Kidney (tissue), 14 donors: ENCODE results near the gene DUSP9. TPM values are rescaled to one million over a fixed set of nuclear protein-coding genes. Genes with fewer than 3 reads are reported as not detected.

ENCODE experiments used
- DNase-seq, 5 donors: peaks; one replicate each; pipeline ENCODE4 v3.0.0-alpha.2; 2013 to 2020
- FAIRE-seq: peaks from 2 replicates; lab custom pipeline; 2012; peaks lifted over from hg19 to GRCh38; lab: Jason Lieb, UNC
- H3K27ac ChIP-seq, 2 donors: one replicate each; pipeline ENCODE4 v1.7.0; 2013; ENCODE audit warnings: low read depth in 2 of 2, low read length in 2 of 2, inconsistent platforms in 1 of 2
- H3K27me3 ChIP-seq: one replicate; pipeline ENCODE4 v1.7.1; 2013; ENCODE audit warnings: low read length, inconsistent platforms; ENCODE audit not compliant: control insufficient read depth, insufficient read depth
- H3K36me3 ChIP-seq, 3 donors: one replicate each; pipeline versions ENCODE4 v1.7.0 to v1.7.1; 2013; ENCODE audit warnings: low read length in 3 of 3, control low read depth in 1 of 3, inconsistent platforms in 1 of 3; ENCODE audit not compliant: insufficient read depth in 3 of 3, control insufficient read depth in 2 of 3
- H3K4me1 ChIP-seq, 3 donors: one replicate each; pipeline versions ENCODE4 v1.7.0 to v1.7.1; 2013; ENCODE audit warnings: low read length in 3 of 3, inconsistent platforms in 1 of 3, low read depth in 1 of 3; ENCODE audit not compliant: control insufficient read depth in 2 of 3, insufficient read depth in 2 of 3
- H3K4me3 ChIP-seq, 3 donors: one replicate each; pipeline versions ENCODE4 v1.7.0 to v1.8.1; 2013; ENCODE audit warnings: low read length in 3 of 3, control low read depth in 1 of 3, inconsistent platforms in 1 of 3
- H3K9ac ChIP-seq, 3 donors: one replicate each; pipeline versions ENCODE4 v1.7.0 to v1.7.1; 2013; ENCODE audit warnings: low read length in 3 of 3, control low read depth in 1 of 3, inconsistent platforms in 1 of 3
- H3K9me3 ChIP-seq, 3 donors: one replicate each; pipeline versions ENCODE4 v1.7.0 to v1.7.1; 2013; ENCODE audit warnings: low read length in 3 of 3, control low read depth in 1 of 3, inconsistent platforms in 1 of 3; ENCODE audit not compliant: control insufficient read depth in 2 of 3, insufficient read depth in 1 of 3
- CTCF ChIP-seq: IDR thresholded peaks from 3 replicates; pipeline ENCODE4 v1.5.1; 2012; ENCODE audit warnings: mild to moderate bottlenecking, moderate library complexity, borderline replicate concordance; ENCODE audit not compliant: insufficient read depth; ENCODE audit errors: extremely low read depth
- intact Hi-C: fragments of 100-400 bp; cut with DNase I; formaldehyde crosslinking; loops from one replicate; pipeline ENCODE4 v1.11.1; 2022
- polyA plus RNA-seq: library from polyadenylated mRNA; stranded (reverse); fragments of 350-450 nt; fragmentation: Illumina TruSeq; extraction: RNeasy Lipid Tissue Mini Kit (QIAGEN cat#74804); gene quantifications from one replicate; pipeline ENCODE4 v1.2.3, GENCODE V29; 2014; ENCODE audit warnings: low read depth, low replicate concordance; ENCODE audit not compliant: insufficient read depth
- total RNA-seq: library from RNA; stranded (reverse); fragmentation: NEBNext Ultra II Directional; extraction: Animal tissue kit (Norgen Biotek cat#: 25700); gene quantifications from one replicate; pipeline ENCODE4 v1.2.1, GENCODE V29; 2021
- donor health status: control.
- donor health status: control.
- donor health status: control.
- donor health status: control.
- donor health status: control.
- donor health status: DM: yes; HTN: yes; CAD: no.
- donor health status: Normal renal cell carcinoma (clear cell type).

DUSP9 gene
- total and polyA plus RNA-seq, 2 donors from 2014 or later = 4.7 to 81.4 TPM

- Histone ChIP-seq H3K9me3 (no peaks in the 10 kb centered on the region), H3K9ac (no peak overlapping the region), H3K36me3 (no peaks in the 10 kb centered on the region), H3K4me3 (no peak overlapping the region), H3K4me1 (peaks cover 0 to 3% (median 0%) of the 10 kb centered on the region in 3 donors), H3K27me3 (no peaks in the 10 kb centered on the region), H3K27ac (no peak overlapping the region)
- DNase-seq = peak in 2 of 5 donors; percentile 44 to 52
- intact Hi-C loops = loop anchor here (5.0 kb wide), 1 partner anchor 133 kb away; no protein-coding TSS in a partner anchor
- FAIRE-seq = no peak
- no peak for TF ChIP-seq CTCF
Measured at GRCh38 chrX:153669901-153670731, 23.1 kb downstream of the DUSP9 start.

- intact Hi-C loops = no loop called here
- no peak for TF ChIP-seq CTCF
- no peaks in the 10 kb centered on the region for H3K9me3 ChIP-seq
- no peak overlapping the region for H3K27ac ChIP-seq
- no peak overlapping the region for H3K4me3 ChIP-seq
- no peaks in the 10 kb centered on the region for H3K27me3 ChIP-seq
- H3K9ac ChIP-seq = no peak overlapping the region
- DNase-seq = peak in 1 of 5 donors; percentile 66
- peaks cover 0 to 3% (median 0%) of the 10 kb centered on the region in 3 donors for H3K4me1 ChIP-seq
- no peaks in the 10 kb centered on the region for H3K36me3 ChIP-seq
- no peak for FAIRE-seq
Measured at GRCh38 chrX:153670748-153671588, 24.0 kb downstream of the DUSP9 start.

- Histone ChIP-seq H3K27me3 (no peaks in the 10 kb centered on the region), H3K27ac (no peak overlapping the region), H3K9me3 (no peaks in the 10 kb centered on the region), H3K9ac (no peak overlapping the region), H3K36me3 (no peaks in the 10 kb centered on the region), H3K4me1 (peaks cover 0 to 3% (median 0%) of the 10 kb centered on the region in 3 donors), H3K4me3 (no peak overlapping the region)
- DNase-seq (no peak), FAIRE-seq (no peak)
- TF ChIP-seq CTCF = no peak
- intact Hi-C loops = no loop called here
Measured at GRCh38 chrX:153671589-153672530, 24.9 kb downstream of the DUSP9 start.
